Posterior vena cava (tissue), 2 donors: Measurements from ENCODE around the gene C14orf93. TPM values are rescaled to one million over a fixed set of nuclear protein-coding genes. Genes with fewer than 3 reads are reported as not detected.

ENCODE experiments used
- DNase-seq: peaks from one replicate; pipeline ENCODE4 v3.0.0-alpha.2; 2020; ENCODE audit warnings: low spot score
- intact Hi-C, 2 donors: fragments of 100-400 bp; cut with DNase I; formaldehyde crosslinking; loops; one replicate each; pipeline versions ENCODE4 v1.14.1 to v1.14.2; 2022 to 2023
- total RNA-seq, 2 donors: library from RNA; stranded (reverse); fragmentation: NEBNext Ultra II Directional; extraction: Animal tissue kit (Norgen Biotek cat#: 25700); gene quantifications; one replicate each; pipeline ENCODE4 v1.2.1, GENCODE V29; 2021
- donor health status: DM: yes; HTN: yes; CAD: no.
- donor health status: DM: yes; HTN: yes; CAD: no.

Gene C14orf93
- total RNA-seq, 2 donors from 2014 or later, result 3.8 to 5.7 TPM

GRCh38 chr14:23000860-23001259 is 9.1 kb downstream of the C14orf93 start:
- DNase-seq, result no peak
- intact Hi-C loops, result no loop called here

GRCh38 chr14:22998329-22999012 is 11.5 kb downstream of the C14orf93 start:
- intact Hi-C loops, result loop anchor here in 1 of 2 donors (10.0 kb wide), 1 partner anchor 444 kb away; no protein-coding TSS in a partner anchor
- no peak for DNase-seq

DNA sequence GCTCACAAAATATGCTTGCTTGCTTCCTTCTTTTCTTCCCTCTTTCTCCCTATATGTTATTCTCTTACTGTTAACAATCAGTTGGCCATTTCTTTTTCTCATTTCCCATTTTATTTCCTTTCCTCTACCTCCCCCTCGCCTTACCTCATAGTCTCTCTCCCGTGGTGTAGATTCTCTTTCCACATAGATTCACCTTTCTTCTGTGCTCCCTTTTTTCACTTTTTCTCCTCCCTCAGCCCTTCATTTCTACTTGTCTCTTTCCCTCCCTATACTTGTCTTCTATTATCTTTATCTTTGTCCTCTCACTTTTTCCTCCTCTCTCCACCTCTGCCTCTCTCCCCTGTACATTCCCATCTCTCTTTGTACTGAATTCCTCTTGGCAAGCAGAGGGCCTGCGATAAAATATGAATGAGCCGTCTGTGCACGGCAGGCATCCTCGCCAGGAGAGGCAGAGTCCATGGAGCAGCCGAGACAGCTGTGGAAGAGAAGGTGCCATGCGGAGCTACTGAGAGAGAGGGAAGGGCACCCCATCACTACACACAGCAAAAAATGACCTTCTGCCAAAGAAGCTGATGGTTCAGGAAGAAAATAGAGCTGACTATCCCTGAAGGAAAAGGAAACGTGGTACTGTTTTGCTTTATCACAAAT is 12.1 kb downstream of the C14orf93 start:
- no peak for DNase-seq
- intact Hi-C loops, result loop anchor here in 1 of 2 donors (10.0 kb wide), 1 partner anchor 443 kb away; no protein-coding TSS in a partner anchor

GRCh38 chr14:22996768-22997654 is 12.9 kb downstream of the C14orf93 start:
- no peak for DNase-seq
- intact Hi-C loops, result loop anchor here in 1 of 2 donors (10.0 kb wide), 1 partner anchor 442 kb away; no protein-coding TSS in a partner anchor

GRCh38 chr14:22995889-22996625 is 13.9 kb downstream of the C14orf93 start:
- DNase-seq, result no peak
- intact Hi-C loops, result loop anchor here in 1 of 2 donors (10.0 kb wide), 1 partner anchor 441 kb away; no protein-coding TSS in a partner anchor

DNA sequence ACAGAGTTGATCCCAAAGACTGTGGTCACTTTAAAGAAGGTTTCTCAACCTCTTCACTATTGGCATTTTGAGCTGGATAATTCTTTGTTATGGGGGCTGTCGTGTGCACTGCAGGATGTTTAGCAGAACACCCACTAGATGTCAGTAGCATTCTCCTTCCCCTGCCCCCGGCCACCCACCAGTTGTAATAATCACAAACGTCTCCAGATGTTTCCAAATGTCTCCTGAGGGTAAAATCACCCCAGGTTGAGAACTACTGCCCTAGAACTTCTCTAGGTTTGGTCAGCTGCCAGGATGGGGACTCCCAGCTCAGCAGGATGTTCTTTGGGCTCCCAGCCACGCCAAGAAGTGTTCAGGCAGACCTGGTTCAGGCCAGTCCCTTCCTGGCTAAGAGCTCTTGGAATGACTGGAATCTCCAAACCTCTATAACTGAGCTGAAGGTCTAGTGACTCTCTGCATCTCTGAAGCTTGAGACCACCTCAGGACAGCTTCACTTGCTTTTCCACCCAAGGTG is 15.1 kb downstream of the C14orf93 start:
- DNase-seq, result no peak
- intact Hi-C loops, result loop anchor here in 1 of 2 donors (10.0 kb wide), 1 partner anchor 440 kb away; no protein-coding TSS in a partner anchor

GRCh38 chr14:22993517-22993916 is 16.4 kb downstream of the C14orf93 start:
- intact Hi-C loops, result loop anchor here in 1 of 2 donors (10.0 kb wide), 1 partner anchor 439 kb away; no protein-coding TSS in a partner anchor
- no peak for DNase-seq

GRCh38 chr14:22991852-22992251 is 18.1 kb downstream of the C14orf93 start:
- intact Hi-C loops, result loop anchor here in 1 of 2 donors (10.0 kb wide), 1 partner anchor 437 kb away; no protein-coding TSS in a partner anchor
- DNase-seq, result no peak

DNA sequence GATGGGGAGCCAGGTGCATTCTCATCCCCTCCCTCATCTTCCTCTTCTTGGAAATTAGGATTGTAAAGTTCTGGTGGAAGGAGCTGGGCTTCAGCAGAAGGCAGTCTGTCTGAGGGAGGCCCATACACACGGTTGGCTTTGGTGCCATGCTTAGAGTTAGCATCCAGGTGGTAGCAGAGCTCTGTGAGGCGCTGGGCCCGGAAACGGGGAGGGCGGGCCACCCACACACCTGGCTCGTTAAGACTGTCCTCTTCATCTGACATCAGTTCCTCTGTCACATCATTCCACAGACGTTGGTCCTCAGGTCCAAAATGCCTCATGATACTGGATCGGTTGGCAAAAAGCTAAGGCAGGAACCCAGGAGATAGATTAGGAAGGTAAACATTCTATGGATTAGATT is 22.7 kb downstream of the C14orf93 start:
- intact Hi-C loops, result loop anchor here (2.0 to 5.0 kb wide), 2 partner anchors 70 kb away; partner anchors contain the start of gene CDH24 (in 2 of the 2)
- no peak for DNase-seq

- DNase-seq, result peak; percentile 94
- intact Hi-C loops, result loop anchor here (2.0 to 5.0 kb wide), 2 partner anchors 70 to 71 kb away; partner anchors contain the start of gene CDH24 (in 2 of the 2)
Observed at GRCh38 chr14:22986508-22987054, 23.4 kb downstream of the C14orf93 start.

- intact Hi-C loops, result loop anchor here (2.0 to 5.0 kb wide), 2 partner anchors 71 kb away; partner anchors contain the start of gene CDH24 (in 2 of the 2)
- DNase-seq, result no peak
Observed at GRCh38 chr14:22985894-22986507, 23.9 kb downstream of the C14orf93 start.

DNA sequence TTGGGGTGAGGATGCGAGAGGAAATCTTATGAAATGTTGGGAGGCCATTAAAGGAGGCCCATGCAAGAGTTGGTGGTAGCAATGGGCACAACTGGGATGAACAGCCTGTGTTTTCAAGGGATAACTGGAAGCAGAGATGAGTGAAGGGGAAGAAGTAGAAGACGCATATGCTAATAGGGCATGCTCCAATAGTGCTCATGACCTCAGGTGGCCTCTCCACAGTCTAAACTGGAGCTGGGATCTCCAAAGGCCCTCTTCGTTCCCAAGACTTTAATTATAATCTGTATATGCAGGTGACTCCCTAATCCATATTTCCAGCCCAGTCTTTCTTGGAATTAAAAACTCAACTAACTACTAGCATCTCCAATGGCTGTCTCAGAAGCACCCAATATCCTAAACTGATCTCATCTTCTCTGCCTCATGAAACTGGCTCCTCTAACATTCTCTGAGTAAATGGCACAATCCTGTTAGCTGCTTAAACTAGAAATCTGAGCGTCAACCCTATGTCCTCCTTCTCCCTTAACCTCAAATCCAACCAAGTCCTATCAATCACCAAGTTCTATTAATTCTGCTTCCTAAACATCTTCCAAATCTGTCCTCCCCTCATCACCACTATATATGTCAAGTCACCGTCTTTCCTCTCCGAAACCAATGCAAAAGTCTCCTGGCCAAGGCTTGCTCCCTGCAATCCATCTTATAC is 24.8 kb downstream of the C14orf93 start:
- DNase-seq, result no peak
- intact Hi-C loops, result loop anchor here in 1 of 2 donors (5.0 kb wide), 1 partner anchor 72 kb away; the partner anchor contains the start of gene CDH24

GRCh38 chr14:22982477-22983245 is 27.3 kb downstream of the C14orf93 start, which contains the start of gene AJUBA:
Gene AJUBA, minus strand, starts transcription at chr14:22982551. Its CDS starts 285 bp downstream, at chr14:22982266.
- peak; percentile 96 for DNase-seq
- intact Hi-C loops, result loop anchor here in 1 of 2 donors (1.0 kb wide), 1 partner anchor 27 kb away; no protein-coding TSS in a partner anchor

- intact Hi-C loops, result no loop called here
- peak; percentile 80 for DNase-seq
Observed at GRCh38 chr14:22981876-22982476, 28.0 kb downstream of the C14orf93 start.

DNA sequence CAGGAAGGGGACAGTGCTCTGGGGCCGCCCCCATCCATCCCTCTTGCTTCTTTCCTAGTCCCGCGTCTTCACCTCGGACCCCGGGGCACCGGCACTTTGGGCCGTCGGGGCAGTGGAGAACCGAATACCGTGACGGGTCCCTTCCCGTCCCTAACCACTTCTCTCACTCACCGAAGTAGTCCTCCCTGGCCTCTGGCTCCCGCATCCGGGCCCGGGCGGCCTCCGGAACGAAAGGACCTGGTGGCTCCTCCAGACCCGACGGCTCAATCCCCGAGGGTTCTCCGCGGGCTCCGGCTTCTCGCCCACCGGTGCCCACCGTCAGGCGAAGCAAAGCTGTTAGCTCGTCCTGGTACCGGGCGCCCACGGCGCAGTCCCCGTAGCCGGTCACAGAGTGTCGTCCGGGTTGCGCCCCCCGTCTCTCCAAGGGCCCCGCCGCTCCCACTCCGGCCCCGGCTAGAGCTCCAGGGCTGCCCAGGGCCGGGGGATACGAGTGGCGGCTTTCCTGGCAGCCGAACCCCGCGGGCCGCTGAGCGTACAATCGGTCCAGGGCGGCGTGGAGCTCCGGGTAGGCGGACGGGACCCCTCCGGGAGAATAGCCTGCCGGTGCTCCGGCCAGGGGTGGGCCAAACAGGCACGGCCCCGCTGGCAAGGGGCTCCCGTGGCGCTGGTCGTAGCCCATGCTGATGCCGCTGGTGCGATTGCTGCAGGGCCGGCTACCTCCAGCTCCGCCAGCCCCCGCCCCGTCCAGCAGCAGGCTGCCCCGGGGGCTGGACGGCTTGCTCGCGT is 28.7 kb downstream of the C14orf93 start:
- peak; percentile 81 for DNase-seq
- intact Hi-C loops, result no loop called here
